Measurements from ENCODE around the gene INCA1. TPM values are rescaled to one million over a fixed set of nuclear protein-coding genes. Genes with fewer than 3 reads are reported as not detected.
A peak's percentile ranks its signal among the peaks of the same experiment; 100 is the strongest.

Gene INCA1
- total and polyA plus RNA-seq, 8 donors = 0.28 to 2.4 (median 0.41) TPM

DNA sequence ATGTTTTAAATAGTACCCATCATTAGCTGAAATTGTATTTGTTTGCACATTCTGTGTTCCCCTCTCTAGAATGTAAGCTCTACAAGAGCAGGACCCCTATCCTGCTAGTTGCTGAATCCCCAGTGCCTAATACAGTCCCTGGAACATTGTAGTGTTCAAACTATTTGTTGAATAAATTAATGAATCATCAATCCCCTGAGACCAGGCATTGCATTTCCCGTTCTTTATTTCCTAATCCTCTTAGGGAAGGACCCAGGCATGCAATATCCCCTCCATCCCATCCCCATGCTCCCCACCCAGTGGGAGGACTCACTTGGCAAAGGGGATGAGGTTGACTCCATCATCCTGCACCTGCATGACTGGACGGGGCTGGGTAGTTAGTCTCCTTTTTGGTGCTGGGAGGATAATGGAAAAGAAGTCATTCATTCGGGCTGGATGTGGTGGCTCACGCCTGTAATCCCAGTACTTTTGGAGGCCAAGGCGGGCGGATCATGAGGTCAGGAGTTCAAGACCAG lies 3.2 kb downstream of the INCA1 start:
- intact Hi-C loops (cut with DNase I) = no loop called here
- H3K36me3 ChIP-seq = no peaks in the 10 kb centered on the region

DNA sequence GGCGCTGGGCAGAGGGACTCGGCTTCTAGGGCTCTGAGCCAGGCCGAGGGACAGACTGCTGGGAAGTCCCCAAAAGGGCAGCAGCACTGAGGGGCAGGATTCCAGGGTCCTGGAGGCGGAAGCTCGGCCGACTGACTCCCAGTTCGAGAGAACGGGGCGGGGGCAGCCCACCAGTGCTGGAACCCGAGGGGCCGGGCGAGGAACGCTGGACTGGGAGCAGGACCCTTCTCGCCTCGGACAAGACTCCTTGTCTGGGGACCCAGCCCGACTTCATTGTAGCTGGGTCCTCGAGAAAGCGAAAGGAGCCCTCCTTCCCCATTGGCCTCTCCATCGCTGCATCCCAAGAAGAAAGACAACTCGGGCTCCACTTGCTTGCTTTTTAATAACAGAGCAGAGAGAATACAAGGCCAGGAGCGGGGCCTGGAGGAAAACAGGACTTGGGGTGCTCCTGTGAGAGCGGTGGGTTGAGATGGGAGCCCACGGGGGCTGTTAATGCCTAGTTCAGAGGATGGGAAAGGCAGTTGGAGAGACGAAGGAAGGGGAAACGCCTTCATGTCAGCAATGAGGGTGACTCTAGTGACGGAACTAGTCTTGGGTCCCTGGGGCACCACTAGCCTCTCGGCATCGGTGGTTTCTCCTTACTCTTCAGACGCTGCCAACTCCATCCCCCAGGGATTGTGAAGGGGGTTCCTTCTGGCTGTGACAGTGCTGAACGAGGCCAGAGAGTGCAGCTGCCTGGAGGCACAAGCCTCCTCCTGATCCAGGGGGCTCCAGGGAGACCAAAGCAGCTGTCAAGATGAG lies 9.4 kb downstream of the INCA1 start:
- ATAC-seq = peak in 1 of 4 donors; percentile 17
- Histone ChIP-seq H3K4me1 (peaks cover 0 to 16% (median 4%) of the 10 kb centered on the region in 3 donors), H3K27me3 (no peaks in the 10 kb centered on the region), H3K36me3 (no peaks in the 10 kb centered on the region), H3K4me3 (peak overlapping the region; percentile 82 to 94 (median 84)), H3K9me3 (no peaks in the 10 kb centered on the region), H3K27ac (peak overlapping the region; percentile 82 to 96 (median 90))
- FAIRE-seq = no peak
- no peak for DNase-seq
- WGBS, 2 donors = 10 to 11% methylated on average over 30 of the region's 30 CpGs
- intact Hi-C loops (cut with DNase I) = loop anchor here in 1 of 3 donors (10.0 kb wide), 1 partner anchor 53 kb away; the partner anchor contains the start of gene GP1BA
- TF ChIP-seq, protein P1, sequence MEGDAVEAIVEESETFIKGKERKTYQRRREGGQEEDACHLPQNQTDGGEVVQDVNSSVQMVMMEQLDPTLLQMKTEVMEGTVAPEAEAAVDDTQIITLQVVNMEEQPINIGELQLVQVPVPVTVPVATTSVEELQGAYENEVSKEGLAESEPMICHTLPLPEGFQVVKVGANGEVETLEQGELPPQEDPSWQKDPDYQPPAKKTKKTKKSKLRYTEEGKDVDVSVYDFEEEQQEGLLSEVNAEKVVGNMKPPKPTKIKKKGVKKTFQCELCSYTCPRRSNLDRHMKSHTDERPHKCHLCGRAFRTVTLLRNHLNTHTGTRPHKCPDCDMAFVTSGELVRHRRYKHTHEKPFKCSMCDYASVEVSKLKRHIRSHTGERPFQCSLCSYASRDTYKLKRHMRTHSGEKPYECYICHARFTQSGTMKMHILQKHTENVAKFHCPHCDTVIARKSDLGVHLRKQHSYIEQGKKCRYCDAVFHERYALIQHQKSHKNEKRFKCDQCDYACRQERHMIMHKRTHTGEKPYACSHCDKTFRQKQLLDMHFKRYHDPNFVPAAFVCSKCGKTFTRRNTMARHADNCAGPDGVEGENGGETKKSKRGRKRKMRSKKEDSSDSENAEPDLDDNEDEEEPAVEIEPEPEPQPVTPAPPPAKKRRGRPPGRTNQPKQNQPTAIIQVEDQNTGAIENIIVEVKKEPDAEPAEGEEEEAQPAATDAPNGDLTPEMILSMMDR (IDR thresholded peaks at IDR 0.05) = no peak

More for the DNA sequence above, 3.2 kb downstream of the INCA1 start:
- TF ChIP-seq, protein P1 (IDR thresholded peaks at IDR 0.05) = no peak
- Histone ChIP-seq H3K4me3 (no peak overlapping the region), H3K27ac (no peak overlapping the region), H3K4me1 (peaks cover 0 to 8% (median 3%) of the 10 kb centered on the region in 3 donors), H3K9me3 (no peaks in the 10 kb centered on the region), H3K27me3 (no peaks in the 10 kb centered on the region)
- no peak for ATAC-seq
- FAIRE-seq = no peak
- no peak for DNase-seq
- 75 to 84% methylated on average over 6 of the region's 6 CpGs for WGBS, 2 donors

DNA sequence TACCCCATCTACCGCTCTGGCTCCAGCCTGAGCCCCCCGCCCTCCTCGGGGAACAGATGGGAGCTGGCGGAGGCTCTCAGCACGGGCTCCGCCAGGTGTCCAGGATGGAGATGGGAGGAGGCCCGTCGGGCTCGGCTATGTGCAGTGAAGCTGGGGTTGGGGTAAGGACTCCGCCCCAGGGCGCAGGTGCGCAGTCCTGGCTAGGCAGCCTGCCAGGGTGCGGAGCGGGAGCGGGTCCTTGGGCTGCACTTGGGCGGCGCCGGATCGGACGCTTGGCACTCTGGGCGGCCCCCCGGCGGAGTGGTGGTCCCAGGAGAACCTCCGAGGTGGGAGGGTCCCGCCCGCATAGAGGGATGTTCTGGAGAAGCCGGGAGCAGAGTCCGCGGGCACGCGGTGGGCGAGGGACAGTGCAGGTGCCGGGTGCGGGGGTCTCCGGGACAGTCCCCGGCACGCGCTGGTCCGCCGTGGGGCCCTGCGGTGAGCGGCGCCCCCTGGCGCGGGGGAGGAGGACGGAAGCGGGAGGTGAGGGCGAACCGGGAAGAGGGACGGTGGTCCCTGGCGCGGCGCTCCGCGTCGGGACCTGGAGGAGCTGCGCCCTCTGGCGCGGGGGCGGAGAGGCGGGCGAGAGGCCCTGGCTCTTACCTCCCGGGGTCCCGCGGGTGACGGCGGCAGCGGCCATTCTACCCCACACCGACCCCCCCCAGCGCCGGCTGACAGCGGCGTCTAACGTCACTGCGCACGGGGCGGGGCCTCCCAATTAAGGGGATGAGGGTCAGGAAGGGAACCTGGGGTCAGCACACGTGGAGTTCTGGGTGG lies 10.2 kb downstream of the INCA1 start, which contains the start of gene CAMTA2:
TSS of gene CAMTA2 (minus strand) at position 725 of the 816 bp plus-strand sequence. CDS start 1,453 bp downstream, outside the sequence.
- Histone ChIP-seq H3K4me1 (peaks cover 0 to 16% (median 4%) of the 10 kb centered on the region in 3 donors), H3K27me3 (no peaks in the 10 kb centered on the region), H3K36me3 (peaks cover 0 to 6% (median 0%) of the 10 kb centered on the region in 3 donors), H3K4me3 (peak within 1 kb of the TSS; percentile 82 to 94 (median 84)), H3K9me3 (no peaks in the 10 kb centered on the region), H3K27ac (peak within 1 kb of the TSS; percentile 82 to 96 (median 90))
- no peak for FAIRE-seq
- 0% methylated on average over 59 to 78 of the region's 78 CpGs for WGBS, 2 donors
- intact Hi-C loops (cut with DNase I) = loop anchor here in 1 of 3 donors (10.0 kb wide), 1 partner anchor 52 kb away; the partner anchor contains the start of gene GP1BA
- peak; percentile 86 to 95 (median 90) for DNase-seq
- peak; percentile 91 to 95 (median 92) for ATAC-seq
- TF ChIP-seq, protein P1 (IDR thresholded peaks at IDR 0.05) = peak; percentile 37 to 64 (median 58)

DNA sequence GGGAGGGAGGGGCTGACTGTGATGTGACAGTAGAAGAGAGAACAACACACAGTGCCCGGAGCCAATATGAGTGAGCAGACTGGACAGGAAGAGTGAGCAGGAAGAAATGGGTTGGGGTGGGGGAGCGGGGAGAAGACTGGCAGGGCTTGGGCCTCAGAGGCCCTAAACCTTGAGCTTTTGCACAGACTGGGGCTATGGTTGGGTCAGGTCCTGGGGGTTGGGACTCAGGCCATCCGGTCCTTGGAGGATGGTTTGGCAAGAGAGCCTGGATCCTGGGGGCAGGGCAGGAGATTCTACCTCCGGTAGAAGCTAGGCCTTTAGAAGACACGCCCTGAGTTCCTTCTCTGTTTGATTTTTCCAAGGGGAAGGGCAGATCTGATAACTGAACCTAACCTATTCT lies 10.9 kb downstream of the INCA1 start:
- no peaks in the 10 kb centered on the region for H3K9me3 ChIP-seq
- FAIRE-seq (no peak), ATAC-seq (peak in 2 of 4 donors; percentile 1 to 2), DNase-seq (no peak)
- intact Hi-C loops (cut with DNase I) = loop anchor here in 1 of 3 donors (10.0 kb wide), 1 partner anchor 52 kb away; the partner anchor contains the start of gene GP1BA
- no peaks in the 10 kb centered on the region for H3K27me3 ChIP-seq
- peak overlapping the region; percentile 82 to 94 (median 84) for H3K4me3 ChIP-seq
- peak overlapping the region; percentile 82 to 96 (median 90) for H3K27ac ChIP-seq
- TF ChIP-seq, protein P1 (IDR thresholded peaks at IDR 0.05) = no peak
- H3K4me1 ChIP-seq = peaks cover 0 to 16% (median 4%) of the 10 kb centered on the region in 3 donors
- peaks cover 0 to 6% (median 0%) of the 10 kb centered on the region in 3 donors for H3K36me3 ChIP-seq
- 26 to 35% methylated on average over 5 of the region's 5 CpGs for WGBS, 2 donors

All from pancreas (tissue), 10 donors.